ENCODE data around the gene WDR5B.

Gene WDR5B

GRCh38 chr3:122377975-122378374 lies 37.9 kb downstream of the WDR5B start:
- no peak for TF ChIP-seq CTCF (IDR thresholded peaks at IDR 0.05)

- TF ChIP-seq CTCF (IDR thresholded peaks at IDR 0.05) = no peak
Observed at GRCh38 chr3:122374034-122374433, 41.8 kb downstream of the WDR5B start.

- no peak for TF ChIP-seq CTCF (IDR thresholded peaks at IDR 0.05)
Observed at GRCh38 chr3:122366379-122366749, 49.5 kb downstream of the WDR5B start.

GRCh38 chr3:122365073-122365472 lies 50.8 kb downstream of the WDR5B start:
- TF ChIP-seq CTCF (IDR thresholded peaks at IDR 0.05) = no peak

GRCh38 chr3:122364490-122364889 lies 51.4 kb downstream of the WDR5B start:
- TF ChIP-seq CTCF (IDR thresholded peaks at IDR 0.05) = no peak
